ENCODE data around the gene PCMT1. TPM values are rescaled to one million over a fixed set of nuclear protein-coding genes. Genes with fewer than 3 reads are reported as not detected.

The PCMT1 gene
- total and polyA plus RNA-seq, 7 donors = 124 to 613 (median 161) TPM

DNA sequence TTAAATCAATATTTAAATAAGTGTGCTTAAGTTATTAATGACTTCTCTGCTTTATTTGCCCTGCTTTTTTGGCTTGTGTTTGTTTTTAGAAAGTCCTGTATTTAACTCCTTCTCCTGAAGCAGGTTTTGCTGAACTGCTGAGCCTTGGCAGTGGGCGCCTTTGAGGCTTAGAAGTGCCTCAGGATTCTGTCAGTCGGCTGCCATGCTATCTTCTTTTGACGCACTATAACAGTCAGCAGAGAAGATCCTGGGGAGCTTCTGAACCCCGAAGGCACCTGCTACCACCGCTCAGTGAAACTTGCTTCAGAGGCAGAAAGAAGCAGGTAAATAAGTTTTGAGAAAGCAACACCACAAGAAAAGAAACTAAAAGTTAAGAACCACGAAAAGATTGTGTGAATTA, 22.4 kb downstream of the PCMT1 start:
- no peaks in the 10 kb centered on the region for H3K27me3 ChIP-seq (ENCODE audit: insufficient read depth in 3 of 3, low read length in 2 of 3)
- no peak for ATAC-seq
- H3K36me3 ChIP-seq (ENCODE audit: insufficient read depth in 1 of 2, low read depth in 1 of 2) = peaks cover 0 to 78% of the 10 kb centered on the region in 2 donors
- H3K9me3 ChIP-seq = no peaks in the 10 kb centered on the region
- no peak overlapping the region for H3K27ac ChIP-seq
- TF ChIP-seq, protein P1, sequence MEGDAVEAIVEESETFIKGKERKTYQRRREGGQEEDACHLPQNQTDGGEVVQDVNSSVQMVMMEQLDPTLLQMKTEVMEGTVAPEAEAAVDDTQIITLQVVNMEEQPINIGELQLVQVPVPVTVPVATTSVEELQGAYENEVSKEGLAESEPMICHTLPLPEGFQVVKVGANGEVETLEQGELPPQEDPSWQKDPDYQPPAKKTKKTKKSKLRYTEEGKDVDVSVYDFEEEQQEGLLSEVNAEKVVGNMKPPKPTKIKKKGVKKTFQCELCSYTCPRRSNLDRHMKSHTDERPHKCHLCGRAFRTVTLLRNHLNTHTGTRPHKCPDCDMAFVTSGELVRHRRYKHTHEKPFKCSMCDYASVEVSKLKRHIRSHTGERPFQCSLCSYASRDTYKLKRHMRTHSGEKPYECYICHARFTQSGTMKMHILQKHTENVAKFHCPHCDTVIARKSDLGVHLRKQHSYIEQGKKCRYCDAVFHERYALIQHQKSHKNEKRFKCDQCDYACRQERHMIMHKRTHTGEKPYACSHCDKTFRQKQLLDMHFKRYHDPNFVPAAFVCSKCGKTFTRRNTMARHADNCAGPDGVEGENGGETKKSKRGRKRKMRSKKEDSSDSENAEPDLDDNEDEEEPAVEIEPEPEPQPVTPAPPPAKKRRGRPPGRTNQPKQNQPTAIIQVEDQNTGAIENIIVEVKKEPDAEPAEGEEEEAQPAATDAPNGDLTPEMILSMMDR (IDR thresholded peaks at IDR 0.05) = no peak
- intact Hi-C loops (cut with DNase I) = no loop called here
- no peaks in the 10 kb centered on the region for H3K4me1 ChIP-seq
- no peak overlapping the region for H3K4me3 ChIP-seq
- WGBS, 3 donors = 91 to 97% (median 94%) methylated on average over 6 of the region's 6 CpGs
- no peak for DNase-seq

DNA sequence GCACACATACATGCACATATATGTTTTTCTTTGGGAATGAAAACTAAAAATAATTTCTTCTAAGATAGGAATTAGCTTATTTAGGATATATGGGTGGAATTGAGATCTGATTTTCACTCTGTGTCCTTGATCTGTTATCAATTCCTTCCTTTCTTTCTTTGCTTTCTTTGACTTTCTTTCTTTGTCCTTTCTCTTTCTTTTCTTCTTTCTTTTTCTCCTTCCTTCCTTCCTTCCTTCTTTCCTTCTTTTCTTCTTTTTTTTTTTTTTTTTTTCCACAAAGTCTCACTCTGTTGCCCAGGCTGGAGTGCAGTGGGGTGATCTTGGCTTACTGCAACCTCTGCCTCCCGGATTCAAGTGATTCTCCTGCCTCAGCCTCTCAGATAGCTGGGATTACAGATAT, 28.1 kb downstream of the PCMT1 start:
- DNase-seq (no peak), ATAC-seq (no peak)
- intact Hi-C loops (cut with DNase I) = loop anchor here in 1 of 2 donors (1.0 kb wide), 1 partner anchor 12 kb away; no protein-coding TSS in a partner anchor
- Histone ChIP-seq H3K36me3 (ENCODE audit: insufficient read depth in 1 of 2, low read depth in 1 of 2) (peaks cover 0 to 83% of the 10 kb centered on the region in 2 donors), H3K27ac (no peak overlapping the region), H3K27me3 (ENCODE audit: insufficient read depth in 3 of 3, low read length in 2 of 3) (no peaks in the 10 kb centered on the region), H3K4me3 (no peak overlapping the region), H3K4me1 (no peaks in the 10 kb centered on the region), H3K9me3 (no peaks in the 10 kb centered on the region)
- TF ChIP-seq, protein P1 (IDR thresholded peaks at IDR 0.05) = no peak
- WGBS, 3 donors = 100% methylated on average over 1 of the region's 1 CpG

DNA sequence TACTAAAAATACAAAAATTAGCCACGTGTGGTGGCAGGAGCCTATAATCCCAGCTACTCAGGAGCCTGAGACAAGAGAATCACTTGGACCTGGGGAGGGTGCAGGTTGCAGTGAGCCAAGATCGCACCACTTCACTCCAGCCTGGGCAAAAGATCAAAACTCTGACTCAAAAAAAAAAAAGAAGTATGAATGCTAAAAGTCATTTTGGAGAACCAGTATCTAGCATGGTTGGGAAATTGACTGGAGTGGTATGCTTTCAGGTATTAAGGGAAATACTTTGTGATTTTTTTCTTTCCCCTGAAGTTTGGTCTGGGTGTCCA, 30.1 kb downstream of the PCMT1 start:
- ATAC-seq (peak in 1 of 4 donors; percentile 36), DNase-seq (no peak)
- Histone ChIP-seq H3K27me3 (ENCODE audit: insufficient read depth in 3 of 3, low read length in 2 of 3) (no peaks in the 10 kb centered on the region), H3K27ac (no peak overlapping the region), H3K4me1 (no peaks in the 10 kb centered on the region), H3K4me3 (no peak overlapping the region), H3K9me3 (no peaks in the 10 kb centered on the region), H3K36me3 (ENCODE audit: insufficient read depth in 1 of 2, low read depth in 1 of 2) (peaks cover 0 to 76% of the 10 kb centered on the region in 2 donors)
- 39 to 64% (median 41%) methylated on average over 2 of the region's 2 CpGs for WGBS, 3 donors
- intact Hi-C loops (cut with DNase I) = no loop called here
- TF ChIP-seq, protein P1 (IDR thresholded peaks at IDR 0.05) = no peak

DNA sequence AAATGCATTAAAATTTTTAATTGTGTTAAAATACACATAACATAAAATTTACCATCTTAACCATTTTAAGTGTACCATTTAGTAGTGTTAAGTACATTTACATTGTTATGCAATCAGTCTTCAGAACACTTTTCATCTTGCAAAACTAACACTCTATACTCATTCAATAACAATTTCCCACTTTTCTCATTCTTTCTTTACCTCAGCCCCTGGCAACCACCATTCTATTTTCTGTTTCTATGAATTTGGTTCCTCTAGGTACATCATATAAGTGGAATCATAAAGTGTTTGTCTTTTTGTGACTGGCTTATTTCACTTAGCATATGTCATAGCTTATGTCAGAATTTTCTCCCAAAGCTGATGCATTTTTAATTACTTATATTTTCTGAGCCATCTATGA, 32.2 kb downstream of the PCMT1 start:
- no peak for DNase-seq
- intact Hi-C loops (cut with DNase I) = no loop called here
- H3K4me3 ChIP-seq = no peak overlapping the region
- ATAC-seq = no peak
- no peak overlapping the region for H3K27ac ChIP-seq
- H3K9me3 ChIP-seq = no peaks in the 10 kb centered on the region
- H3K36me3 ChIP-seq (ENCODE audit: insufficient read depth in 1 of 2, low read depth in 1 of 2) = peaks cover 0 to 56% of the 10 kb centered on the region in 2 donors
- H3K27me3 ChIP-seq (ENCODE audit: insufficient read depth in 3 of 3, low read length in 2 of 3) = no peaks in the 10 kb centered on the region
- TF ChIP-seq, protein P1 (IDR thresholded peaks at IDR 0.05) = no peak
- no peaks in the 10 kb centered on the region for H3K4me1 ChIP-seq

DNA sequence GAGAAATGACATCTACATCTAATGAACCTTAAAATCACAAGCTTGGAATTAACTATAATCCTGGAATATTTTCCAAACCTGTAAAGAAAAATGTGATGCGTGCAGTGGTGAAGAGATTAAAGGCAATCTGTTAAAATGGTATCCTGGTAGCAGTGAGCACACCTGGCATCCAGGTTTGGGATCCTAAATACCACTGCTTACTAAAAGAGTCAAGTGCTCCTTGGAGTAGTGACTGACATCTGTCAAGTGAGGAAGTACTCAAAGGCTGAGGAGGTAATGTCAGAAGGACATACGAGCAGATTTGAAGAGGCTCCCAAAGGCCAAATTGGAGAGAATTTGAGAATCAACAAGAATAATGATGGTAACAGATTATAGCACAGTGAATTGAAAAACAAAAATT, 32.8 kb downstream of the PCMT1 start:
- Histone ChIP-seq H3K36me3 (ENCODE audit: insufficient read depth in 1 of 2, low read depth in 1 of 2) (peaks cover 0 to 50% of the 10 kb centered on the region in 2 donors), H3K27me3 (ENCODE audit: insufficient read depth in 3 of 3, low read length in 2 of 3) (no peaks in the 10 kb centered on the region), H3K27ac (no peak overlapping the region), H3K4me1 (no peaks in the 10 kb centered on the region), H3K9me3 (no peaks in the 10 kb centered on the region), H3K4me3 (no peak overlapping the region)
- DNase-seq (no peak), ATAC-seq (no peak)
- WGBS, 3 donors = 86 to 88% (median 87%) methylated on average over 2 of the region's 2 CpGs
- intact Hi-C loops (cut with DNase I) = no loop called here
- TF ChIP-seq, protein P1 (IDR thresholded peaks at IDR 0.05) = no peak
